ENCODE measurements around the gene LZTS2. TPM values are rescaled to one million over a fixed set of nuclear protein-coding genes. Genes with fewer than 3 reads are reported as not detected.

The LZTS2 gene
- total RNA-seq, 6 experiments from 2014 or later = 5.6 to 17.5 (median 11.0) TPM

- no peaks in the 10 kb centered on the region for H3K9me3 ChIP-seq
- peak; percentile 0 to 17 (median 8) for ATAC-seq
- peak overlapping the region in 1 of 3 donors; percentile 89 for H3K27ac ChIP-seq
- intact Hi-C loops (cut with DNase I) = no loop called here
- peak overlapping the region; percentile 60 to 97 (median 90) for H3K4me3 ChIP-seq
- no CpG with 5 or more reads among the region's 9 CpGs for WGBS (ENCODE audit: insufficient coverage, low coverage, low lambda C conversion rate, missing lambda C conversion rate)
- TF ChIP-seq POLR2A (IDR thresholded peaks at IDR 0.05) = no peak
- no peak for TF ChIP-seq CTCF (IDR thresholded peaks at IDR 0.05)
- H3K4me1 ChIP-seq = peaks cover 0 to 37% (median 14%) of the 10 kb centered on the region in 4 donors
- peaks cover 0 to 11% (median 2%) of the 10 kb centered on the region in 4 donors for H3K36me3 ChIP-seq
- DNase-seq = no peak
- H3K27me3 ChIP-seq = no peaks in the 10 kb centered on the region
These were observed 30.8 kb upstream of the LZTS2 start for GRCh38 chr10:100968863-100969186.

DNA sequence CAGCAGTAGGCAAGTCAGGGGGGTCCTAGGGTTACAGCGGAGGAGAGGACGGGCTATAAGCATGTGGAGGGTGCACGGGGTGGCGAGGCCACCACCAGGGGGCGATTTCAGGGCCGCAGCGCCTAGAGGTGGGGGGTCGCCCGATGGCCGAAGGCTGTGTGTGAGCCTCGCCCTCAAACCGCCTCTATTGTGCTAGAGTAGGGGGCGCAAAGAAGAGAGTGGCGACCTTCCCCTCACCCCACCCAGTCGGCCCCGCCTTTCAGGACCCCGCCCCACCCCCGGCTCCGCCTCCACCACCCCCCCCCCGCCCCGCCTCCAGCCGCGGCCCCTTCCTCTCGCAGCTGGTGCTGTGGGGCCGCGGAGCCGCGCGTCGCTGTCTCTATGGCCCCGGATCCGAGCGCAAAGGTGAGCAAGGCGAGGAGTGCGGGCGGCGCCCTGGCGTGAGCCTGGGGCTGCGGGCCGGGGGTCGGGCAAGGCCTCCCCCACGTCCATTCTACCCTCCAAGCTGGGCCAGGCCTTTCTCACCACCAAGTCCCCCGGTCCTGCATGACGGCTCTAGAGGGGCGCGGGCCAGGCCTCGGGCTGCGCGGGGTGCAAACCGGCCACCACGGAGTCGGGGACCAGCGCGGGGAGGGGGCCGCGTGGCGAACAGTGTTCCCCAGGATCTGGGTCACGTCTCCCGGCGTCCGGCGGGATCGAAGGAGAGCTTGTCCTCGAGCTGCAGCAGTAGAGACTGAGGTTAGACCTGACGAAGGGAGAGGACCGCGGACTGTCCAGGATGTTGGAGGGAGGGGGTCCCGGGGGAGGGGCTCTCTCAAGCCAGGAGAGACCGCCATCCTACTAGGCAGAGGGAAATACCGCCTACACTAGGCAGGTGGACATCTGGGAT is 30.2 kb upstream of the LZTS2 start, which contains the start of gene SEMA4G:
Gene SEMA4G (plus strand): TSS at position 318 of the 889 bp plus-strand sequence. CDS start 3,409 bp downstream, outside the sequence.
- no peaks in the 10 kb centered on the region for H3K27me3 ChIP-seq
- intact Hi-C loops (cut with DNase I) = no loop called here
- peak within 1 kb of the TSS; percentile 60 to 97 (median 90) for H3K4me3 ChIP-seq
- ATAC-seq (peak; percentile 51 to 60 (median 54)), DNase-seq (peak; percentile 56 to 69 (median 67))
- peaks cover 0 to 16% (median 2%) of the 10 kb centered on the region in 4 donors for H3K36me3 ChIP-seq
- TF ChIP-seq CTCF (IDR thresholded peaks at IDR 0.05) = peak; percentile 51 to 57 (median 53)
- TF ChIP-seq POLR2A (IDR thresholded peaks at IDR 0.05) = no peak
- peak within 1 kb of the TSS in 2 of 3 donors; percentile 68 to 89 for H3K27ac ChIP-seq
- no CpG with 5 or more reads among the region's 70 CpGs for WGBS (ENCODE audit: insufficient coverage, low coverage, low lambda C conversion rate, missing lambda C conversion rate)
- no peaks in the 10 kb centered on the region for H3K9me3 ChIP-seq
- peaks cover 0 to 31% (median 11%) of the 10 kb centered on the region in 4 donors for H3K4me1 ChIP-seq

DNA sequence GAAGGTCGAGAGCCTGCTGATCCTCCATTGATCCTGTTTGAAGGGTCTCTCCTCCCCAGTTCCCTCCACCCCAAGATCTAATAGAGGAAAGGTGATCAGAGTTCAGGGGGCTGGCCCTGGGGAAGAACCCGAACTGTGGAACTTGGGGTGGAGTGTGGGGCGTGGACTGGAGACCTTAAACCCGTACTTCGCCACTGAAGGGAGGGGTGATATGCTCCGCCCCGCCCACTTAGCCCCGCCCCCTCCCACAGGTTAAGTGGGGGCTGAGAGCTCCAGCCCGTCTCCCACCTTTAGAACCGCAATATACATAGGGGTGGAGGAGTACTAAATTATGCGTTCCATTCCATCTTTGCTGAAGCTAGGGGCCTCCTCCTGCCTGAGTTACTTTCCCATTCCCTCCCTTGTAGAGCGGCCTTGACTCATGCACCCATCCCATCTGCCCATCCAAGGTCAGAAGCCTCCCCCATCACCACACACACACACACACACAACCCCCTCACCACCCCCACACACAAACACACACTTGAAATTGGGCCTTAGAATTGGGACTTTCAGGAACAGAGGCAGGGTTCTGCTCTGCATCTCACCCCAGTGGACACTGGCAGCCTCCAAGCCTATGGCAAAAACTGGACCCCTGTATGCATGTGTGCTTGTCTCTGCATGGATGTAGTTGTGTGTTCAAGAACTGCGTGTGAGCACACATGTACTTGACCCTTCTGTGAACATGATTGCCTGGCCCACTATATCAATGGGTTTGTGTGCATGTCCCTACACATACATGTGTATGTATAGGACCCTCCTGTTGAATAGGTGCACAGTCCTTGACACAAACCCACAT is 29.3 kb upstream of the LZTS2 start:
- intact Hi-C loops (cut with DNase I) = no loop called here

More for the DNA sequence above, 29.3 kb upstream of the LZTS2 start:
- ATAC-seq = peak; percentile 65 to 82 (median 74)
- no peaks in the 10 kb centered on the region for H3K9me3 ChIP-seq
- no peak for TF ChIP-seq POLR2A (IDR thresholded peaks at IDR 0.05)
- no peak for TF ChIP-seq CTCF (IDR thresholded peaks at IDR 0.05)
- peaks cover 0 to 27% (median 11%) of the 10 kb centered on the region in 4 donors for H3K4me1 ChIP-seq
- H3K27me3 ChIP-seq = no peaks in the 10 kb centered on the region
- WGBS (ENCODE audit: insufficient coverage, low coverage, low lambda C conversion rate, missing lambda C conversion rate) = 33% methylated on average over 3 of the region's 13 CpGs
- peak overlapping the region; percentile 60 to 97 (median 90) for H3K4me3 ChIP-seq
- H3K27ac ChIP-seq = peak overlapping the region in 2 of 3 donors; percentile 68 to 89
- peaks cover 0 to 24% (median 5%) of the 10 kb centered on the region in 4 donors for H3K36me3 ChIP-seq
- peak; percentile 77 to 94 (median 91) for DNase-seq

Measured in right lobe of liver (tissue), 6 donors.